GM21381 (cell line): ENCODE measurements around the gene PTPN21.
"Not testable (repeated sequence)": the region's sequence is repeated elsewhere in the genome, so short reads cannot be mapped to it uniquely, and the experiment has no call there.

ENCODE experiments used
- ATAC-seq: cut with Tn5 transposase; IDR thresholded peaks from one replicate; pipeline ENCODE4 v1.9.1; 2021; ENCODE audit warnings: mild to moderate bottlenecking, moderate library complexity; ENCODE audit not compliant: unreplicated experiment

PTPN21 gene

GRCh38 chr14:88552876-88553275 is 1.9 kb downstream of the PTPN21 start:
- no peak for ATAC-seq

- ATAC-seq = no peak
Observed at GRCh38 chr14:88551980-88552431, 2.8 kb downstream of the PTPN21 start.

DNA sequence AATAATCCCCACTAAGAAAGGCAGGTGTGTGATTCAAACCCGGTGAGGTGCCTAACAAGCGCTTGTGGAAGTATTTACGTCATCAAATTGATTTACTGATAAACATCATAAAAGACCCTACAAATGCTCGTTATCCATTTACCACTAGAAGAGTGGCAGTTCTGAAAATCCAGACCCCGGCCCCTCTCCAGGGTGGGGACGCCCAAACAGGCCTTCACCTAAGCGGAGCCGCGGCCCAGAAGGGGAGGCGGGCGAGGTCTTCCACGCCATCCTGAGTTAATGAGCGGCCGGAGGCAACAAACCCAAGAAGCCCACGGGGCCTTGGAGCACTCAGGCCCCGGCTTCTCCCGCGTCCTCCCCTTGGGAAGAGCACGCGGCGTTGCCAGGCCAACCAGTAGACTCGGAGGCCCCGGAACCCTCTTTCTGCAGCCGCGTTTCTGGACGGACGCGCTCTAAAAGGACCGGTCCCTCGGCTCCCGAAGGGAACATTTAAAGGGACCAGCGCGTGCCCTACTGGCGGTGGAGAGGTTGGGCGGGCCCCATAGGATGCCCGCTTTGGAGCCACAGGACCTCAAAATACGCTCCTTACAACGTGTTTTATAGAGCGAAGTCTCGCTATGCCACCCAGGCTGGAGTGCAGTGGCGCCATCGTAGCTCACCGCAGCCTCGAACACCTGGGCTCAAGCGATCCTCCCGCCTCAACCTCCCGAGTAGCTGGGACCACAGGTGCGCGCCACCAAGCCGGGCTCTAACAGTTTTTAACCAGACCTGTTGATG is 3.5 kb downstream of the PTPN21 start:
- ATAC-seq = no peak

- no peak for ATAC-seq
Observed at GRCh38 chr14:88550078-88550477, 4.7 kb downstream of the PTPN21 start.

DNA sequence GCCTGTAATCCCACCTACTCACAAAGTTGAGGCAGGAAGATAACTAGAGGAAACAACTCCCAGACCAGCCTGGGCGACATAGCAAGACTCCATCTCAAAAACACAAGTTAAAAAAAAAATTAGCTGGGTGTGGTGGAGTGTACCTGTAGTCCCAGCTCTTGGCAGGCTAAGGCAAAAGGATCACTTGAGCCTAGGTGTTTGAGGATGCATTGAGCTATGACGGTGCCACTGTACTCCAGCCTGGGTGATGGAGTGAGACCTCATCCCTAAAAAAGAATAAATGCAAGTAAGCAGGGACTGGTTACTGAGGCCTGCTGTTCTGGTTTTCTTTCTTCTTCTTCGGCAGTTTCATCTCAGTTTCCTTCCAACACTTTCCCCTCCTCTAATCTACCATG is 7.4 kb downstream of the PTPN21 start:
- ATAC-seq = no peak

GRCh38 chr14:88546621-88547385 is 8.0 kb downstream of the PTPN21 start:
- no peak for ATAC-seq

DNA sequence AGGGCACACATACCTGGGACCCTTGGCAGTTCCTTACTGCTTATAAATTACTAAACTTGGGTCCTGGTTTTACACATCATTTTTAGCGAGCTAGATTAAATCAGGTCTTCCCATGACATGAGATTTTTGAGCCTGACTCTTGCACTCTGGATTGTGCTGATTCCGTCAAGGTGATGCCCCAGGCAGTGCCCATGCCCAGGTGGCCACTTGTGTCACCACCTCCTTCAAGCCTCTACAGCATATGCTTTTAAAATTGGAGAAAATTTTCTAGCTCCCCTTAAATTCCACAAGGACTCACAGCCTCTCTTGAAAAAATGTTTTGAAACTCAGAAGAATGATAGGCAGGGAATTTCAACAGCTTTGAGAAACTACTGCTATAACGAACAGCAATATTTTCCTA is 9.6 kb downstream of the PTPN21 start:
- no peak for ATAC-seq

- no peak for ATAC-seq
Observed at GRCh38 chr14:88542857-88543795, 11.7 kb downstream of the PTPN21 start.

GRCh38 chr14:88541324-88541723 is 13.5 kb downstream of the PTPN21 start:
- no peak for ATAC-seq

DNA sequence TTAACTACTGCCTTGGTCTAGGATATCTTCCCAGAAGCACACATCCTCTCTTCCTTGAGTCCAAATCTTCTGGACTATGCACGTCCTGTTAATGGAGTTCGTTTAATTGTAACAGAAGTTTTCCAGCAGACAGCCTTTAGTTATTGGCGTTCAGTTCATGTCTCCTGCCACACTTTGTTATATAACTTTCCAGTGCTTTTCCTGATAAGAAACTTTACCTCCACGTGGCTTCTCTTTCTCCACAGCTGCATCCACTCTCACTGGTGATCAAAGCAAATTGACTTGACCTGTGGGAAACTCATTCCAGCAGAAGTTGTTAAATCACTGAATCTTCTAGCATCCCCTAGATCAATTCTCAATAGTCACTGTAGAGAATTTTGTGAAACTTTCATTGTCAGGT is 19.0 kb downstream of the PTPN21 start:
- no peak for ATAC-seq

GRCh38 chr14:88535149-88535548 is 19.7 kb downstream of the PTPN21 start:
- ATAC-seq = no peak

DNA sequence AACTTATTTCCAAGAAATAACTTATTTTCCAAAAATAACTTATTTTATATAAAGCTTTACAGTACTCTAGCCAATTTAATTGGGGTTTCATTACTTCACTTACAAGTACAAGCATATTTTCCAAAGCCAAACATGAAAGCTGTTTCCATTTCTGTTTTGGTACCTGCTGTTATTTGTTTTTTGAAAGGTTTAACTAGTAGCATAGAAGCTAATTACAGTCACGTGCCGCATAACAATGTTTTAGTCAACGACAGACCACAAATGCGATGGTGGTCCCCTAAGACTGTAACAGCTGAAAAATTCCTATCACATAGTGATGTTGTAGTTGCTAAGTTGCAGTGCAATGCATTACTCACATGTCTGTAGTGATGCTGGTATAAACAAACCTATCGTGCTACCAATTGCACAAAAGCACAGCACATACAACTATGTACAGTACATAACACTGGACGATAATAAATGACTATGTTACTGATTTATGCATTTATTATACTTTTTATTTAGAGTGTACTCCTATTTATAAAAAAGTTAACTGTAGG is 21.7 kb downstream of the PTPN21 start:
- ATAC-seq = no peak

- not testable (repeated sequence) for ATAC-seq
Observed at GRCh38 chr14:88529889-88530288, 24.9 kb downstream of the PTPN21 start.

- no peak for ATAC-seq
Observed at GRCh38 chr14:88522393-88522792, 32.4 kb downstream of the PTPN21 start.

GRCh38 chr14:88521818-88522217 is 33.0 kb downstream of the PTPN21 start:
- ATAC-seq = no peak

- ATAC-seq = no peak
Observed at GRCh38 chr14:88519907-88520306, 34.9 kb downstream of the PTPN21 start.

DNA sequence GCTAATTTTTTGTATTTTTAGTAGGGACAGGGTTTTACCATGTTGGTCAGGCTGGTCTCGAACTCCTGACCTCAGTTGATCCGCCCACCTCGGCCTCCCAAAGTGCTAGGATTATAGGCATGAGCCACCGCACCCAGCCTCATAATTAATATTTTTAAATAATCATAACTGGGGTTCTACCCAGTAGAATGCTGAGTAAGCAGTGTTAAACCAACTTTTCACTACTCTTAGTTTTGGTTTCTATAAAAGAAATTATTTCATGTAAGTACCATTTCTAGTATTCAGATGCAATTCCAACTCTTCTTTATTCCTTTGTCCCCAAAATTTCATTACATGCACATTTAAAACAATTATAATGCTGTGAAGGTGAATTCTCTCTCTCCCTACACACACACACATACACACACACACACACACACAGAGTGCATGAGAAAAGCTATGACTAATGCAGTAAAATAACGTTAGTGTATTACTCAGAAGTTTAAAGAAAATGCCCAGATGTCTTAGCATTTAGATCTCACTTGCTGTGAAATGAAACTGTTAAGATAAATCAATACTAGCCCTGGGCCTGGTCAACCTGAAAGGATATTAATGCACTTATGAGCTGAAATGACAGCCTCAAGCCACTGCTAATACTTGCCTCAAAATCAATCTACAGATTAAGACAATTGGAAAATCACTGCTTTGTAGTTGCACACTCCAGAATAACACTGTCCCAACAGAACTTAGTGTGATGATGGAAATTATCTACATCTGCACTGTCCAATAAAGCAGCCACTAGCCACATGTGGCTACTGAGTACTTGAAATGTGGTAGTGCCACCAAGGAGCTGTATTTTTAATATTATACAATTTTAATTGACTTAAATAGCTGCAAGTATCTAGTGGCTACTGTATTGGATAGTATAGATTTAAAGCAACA is 36.0 kb downstream of the PTPN21 start:
- ATAC-seq = no peak

DNA sequence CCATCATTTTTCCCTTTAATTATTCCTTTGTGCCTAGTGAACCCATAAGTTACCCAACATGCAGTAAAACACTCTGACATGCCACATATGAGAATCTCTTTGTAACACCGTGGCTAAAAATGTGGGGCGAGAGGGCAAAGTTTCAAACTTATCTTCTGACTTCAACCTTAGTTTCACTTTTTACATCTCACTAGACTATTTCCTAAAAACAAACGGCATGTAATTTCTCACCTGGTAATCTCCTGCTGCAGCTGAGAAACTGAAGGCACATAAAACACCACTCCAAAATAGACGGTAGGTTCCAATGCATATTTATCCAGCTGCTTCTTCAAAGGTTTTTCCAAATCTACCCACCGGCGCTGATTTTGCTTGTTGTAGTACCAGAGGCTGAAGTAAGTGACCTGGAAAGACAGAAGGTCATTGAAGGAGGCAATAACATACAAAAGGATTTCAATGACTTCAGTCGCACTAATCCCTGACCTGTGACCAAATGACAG is 37.9 kb downstream of the PTPN21 start:
- ATAC-seq = no peak

- no peak for ATAC-seq
Observed at GRCh38 chr14:88515499-88516221, 39.1 kb downstream of the PTPN21 start.
